ENCODE results near the gene KISS1. TPM values are rescaled to one million over a fixed set of nuclear protein-coding genes. Genes with fewer than 3 reads are reported as not detected.

KISS1 gene
- total RNA-seq, 6 experiments from 2014 or later: 0.51 to 1.1 (median 0.72) TPM; not detected in 3

GRCh38 chr1:204221271-204221670, 25.0 kb upstream of the KISS1 start:
- DNase-seq: no peak
- H3K27me3 ChIP-seq: no peaks in the 10 kb centered on the region
- H3K4me3 ChIP-seq: no peak overlapping the region
- intact Hi-C loops (cut with DNase I): no loop called here
- H3K9me3 ChIP-seq: no peaks in the 10 kb centered on the region
- no peak overlapping the region for H3K27ac ChIP-seq
- ATAC-seq: no peak
- H3K4me1 ChIP-seq: peaks cover 0 to 13% (median 5%) of the 10 kb centered on the region in 4 donors
- WGBS (ENCODE audit: insufficient coverage, low coverage, low lambda C conversion rate, missing lambda C conversion rate): 64% methylated on average over 8 of the region's 11 CpGs
- H3K36me3 ChIP-seq: peaks cover 0 to 6% (median 1%) of the 10 kb centered on the region in 4 donors
- TF ChIP-seq POLR2A (IDR thresholded peaks at IDR 0.05) (no peak), CTCF (IDR thresholded peaks at IDR 0.05) (no peak)

- 83% methylated on average over 3 of the region's 10 CpGs for WGBS (ENCODE audit: insufficient coverage, low coverage, low lambda C conversion rate, missing lambda C conversion rate)
- DNase-seq: no peak
- no peak for ATAC-seq
- peaks cover 0 to 3% (median under 1%) of the 10 kb centered on the region in 4 donors for H3K4me1 ChIP-seq
- no peak overlapping the region for H3K4me3 ChIP-seq
- H3K27ac ChIP-seq: no peak overlapping the region
- H3K9me3 ChIP-seq: no peaks in the 10 kb centered on the region
- no peaks in the 10 kb centered on the region for H3K27me3 ChIP-seq
- peaks cover 0 to 6% (median 1%) of the 10 kb centered on the region in 4 donors for H3K36me3 ChIP-seq
- TF ChIP-seq POLR2A (IDR thresholded peaks at IDR 0.05): no peak
- TF ChIP-seq CTCF (IDR thresholded peaks at IDR 0.05): no peak
- intact Hi-C loops (cut with DNase I): loop anchor here in 1 of 2 donors (10.0 kb wide), 1 partner anchor 145 kb away; no protein-coding TSS in a partner anchor
Measured at GRCh38 chr1:204219971-204220616, 23.8 kb upstream of the KISS1 start.

- intact Hi-C loops (cut with DNase I): loop anchor here in 1 of 2 donors (10.0 kb wide), 1 partner anchor 146 kb away; no protein-coding TSS in a partner anchor
- H3K36me3 ChIP-seq: peaks cover 0 to 6% (median 1%) of the 10 kb centered on the region in 4 donors
- peaks cover 0 to 7% (median 3%) of the 10 kb centered on the region in 4 donors for H3K4me1 ChIP-seq
Measured at GRCh38 chr1:204218552-204218951, 22.3 kb upstream of the KISS1 start.

GRCh38 chr1:204217648-204218000, 21.3 kb upstream of the KISS1 start:
- H3K27me3 ChIP-seq: no peaks in the 10 kb centered on the region
- H3K4me1 ChIP-seq: peaks cover 0 to 10% (median 5%) of the 10 kb centered on the region in 4 donors
- ATAC-seq (no peak), DNase-seq (no peak)
- no peaks in the 10 kb centered on the region for H3K9me3 ChIP-seq
- TF ChIP-seq CTCF (IDR thresholded peaks at IDR 0.05): no peak
- no peak overlapping the region for H3K4me3 ChIP-seq
- peaks cover 0 to 6% (median 1%) of the 10 kb centered on the region in 4 donors for H3K36me3 ChIP-seq
- WGBS (ENCODE audit: insufficient coverage, low coverage, low lambda C conversion rate, missing lambda C conversion rate): 60% methylated on average over 3 of the region's 4 CpGs
- intact Hi-C loops (cut with DNase I): loop anchor here in 1 of 2 donors (10.0 kb wide), 1 partner anchor 147 kb away; no protein-coding TSS in a partner anchor
- no peak overlapping the region for H3K27ac ChIP-seq

More at GRCh38 chr1:204218552-204218951, 22.3 kb upstream of the KISS1 start:
- TF ChIP-seq POLR2A (IDR thresholded peaks at IDR 0.05): no peak
- TF ChIP-seq CTCF (IDR thresholded peaks at IDR 0.05): no peak
- no peak for DNase-seq
- H3K27me3 ChIP-seq: no peaks in the 10 kb centered on the region
- H3K9me3 ChIP-seq: no peaks in the 10 kb centered on the region
- H3K27ac ChIP-seq: no peak overlapping the region
- no peak for ATAC-seq
- H3K4me3 ChIP-seq: no peak overlapping the region
- WGBS (ENCODE audit: insufficient coverage, low coverage, low lambda C conversion rate, missing lambda C conversion rate): 53% methylated on average over 2 of the region's 2 CpGs

All from right lobe of liver (tissue), 6 donors.